HG03066 (cell line): ENCODE results near the gene SF3B6.
"Not testable (repeated sequence)": the region's sequence is repeated elsewhere in the genome, so short reads cannot be mapped to it uniquely, and the experiment has no call there.

Experiments used
- ATAC-seq: cut with Tn5 transposase; IDR thresholded peaks from one replicate; pipeline ENCODE4 v1.9.1; 2021; ENCODE audit warnings: low read depth; ENCODE audit not compliant: unreplicated experiment

Gene SF3B6

GRCh38 chr2:24095171-24095677 is 19.1 kb upstream of the SF3B6 start:
- not testable (repeated sequence) for ATAC-seq

GRCh38 chr2:24093270-24093669 is 17.1 kb upstream of the SF3B6 start:
- not testable (repeated sequence) for ATAC-seq

GRCh38 chr2:24088821-24089359 is 12.8 kb upstream of the SF3B6 start:
- ATAC-seq = no peak

GRCh38 chr2:24087032-24087431 is 10.9 kb upstream of the SF3B6 start:
- ATAC-seq = no peak

- no peak for ATAC-seq
These were observed 10.1 kb upstream of the SF3B6 start for GRCh38 chr2:24086241-24086640.

GRCh38 chr2:24085200-24085489 is 9.0 kb upstream of the SF3B6 start:
- ATAC-seq = no peak

GRCh38 chr2:24084386-24085199 is 8.5 kb upstream of the SF3B6 start, which contains the start of gene TP53I3:
Gene TP53I3 (minus strand): TSS chr2:24084834. CDS start chr2:24084326, 508 bp downstream.
- peak; percentile 74 for ATAC-seq

- peak; percentile 77 for ATAC-seq
These were observed 7.7 kb upstream of the SF3B6 start for GRCh38 chr2:24083567-24084385.

- ATAC-seq = no peak
These were observed 6.9 kb upstream of the SF3B6 start for GRCh38 chr2:24082787-24083566.

GRCh38 chr2:24080701-24081100 is 4.6 kb upstream of the SF3B6 start:
- ATAC-seq = no peak

GRCh38 chr2:24077879-24078278 is 1.8 kb upstream of the SF3B6 start:
- ATAC-seq = no peak

- ATAC-seq = no peak
These were observed 1.4 kb upstream of the SF3B6 start for GRCh38 chr2:24077535-24077877.

- ATAC-seq = peak; percentile 7
These were observed 866 bp upstream of the SF3B6 start for GRCh38 chr2:24076849-24077534.

- ATAC-seq = no peak
These were observed 867 bp downstream of the SF3B6 start for GRCh38 chr2:24075259-24075658.

GRCh38 chr2:24073816-24074215 is 2.3 kb downstream of the SF3B6 start:
- no peak for ATAC-seq

- no peak for ATAC-seq
These were observed 3.9 kb downstream of the SF3B6 start for GRCh38 chr2:24072259-24072658.

GRCh38 chr2:24065341-24065740 is 10.8 kb downstream of the SF3B6 start:
- no peak for ATAC-seq

- ATAC-seq = no peak
These were observed 17.4 kb downstream of the SF3B6 start for GRCh38 chr2:24058564-24059271.

- no peak for ATAC-seq
These were observed 20.4 kb downstream of the SF3B6 start for GRCh38 chr2:24055750-24056149.
